GM18907 (cell line): ENCODE measurements around the gene NDUFA12.

Experiments
- ATAC-seq: cut with Tn5 transposase; IDR thresholded peaks from one replicate; pipeline ENCODE4 v1.9.1; 2021; ENCODE audit warnings: mild to moderate bottlenecking, moderate library complexity; ENCODE audit not compliant: unreplicated experiment

Gene NDUFA12

GRCh38 chr12:94942663-94943062 lies 60.8 kb downstream of the NDUFA12 start:
- no peak for ATAC-seq

DNA sequence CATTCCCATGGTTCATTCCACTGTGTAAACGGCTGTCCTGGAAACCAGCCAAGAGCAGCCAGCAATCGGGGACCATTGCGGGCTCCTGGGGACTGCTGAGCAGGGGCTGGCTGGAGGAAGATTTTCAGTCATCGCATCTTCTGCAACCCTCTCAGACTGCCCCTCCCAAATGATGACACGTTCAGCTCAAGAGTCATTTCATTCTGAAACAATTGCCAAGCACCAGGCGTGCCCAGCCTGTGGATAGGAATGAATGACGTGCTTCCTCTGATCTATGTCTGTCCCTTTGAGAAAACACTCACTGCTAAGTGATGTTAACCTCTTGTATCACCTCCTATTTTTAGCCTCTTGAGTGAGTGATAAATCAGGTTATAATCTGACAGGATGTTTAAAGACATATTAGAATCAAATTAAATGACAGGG lies 62.0 kb downstream of the NDUFA12 start:
- no peak for ATAC-seq

DNA sequence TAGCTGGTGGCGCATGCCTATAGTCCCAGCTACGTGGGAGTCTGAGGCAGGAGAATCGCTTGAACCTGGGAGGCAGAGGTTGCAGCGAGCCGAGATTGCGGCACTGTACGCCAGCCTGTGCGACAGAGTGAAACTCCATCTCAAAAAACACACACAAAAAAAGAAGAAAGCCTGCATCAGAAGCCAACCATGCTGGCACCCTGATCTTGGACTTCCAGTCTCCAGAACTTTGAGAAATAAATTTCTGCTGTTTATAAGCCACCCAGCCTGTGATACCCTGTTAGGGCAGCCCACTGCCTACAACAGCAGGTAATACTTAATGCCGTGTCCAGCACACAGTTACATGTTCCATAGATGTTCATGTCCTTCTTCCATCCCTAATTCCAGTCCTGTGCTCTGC lies 62.7 kb downstream of the NDUFA12 start:
- no peak for ATAC-seq

- no peak for ATAC-seq
Observed at GRCh38 chr12:94938583-94938982, 64.9 kb downstream of the NDUFA12 start.

- ATAC-seq: no peak
Observed at GRCh38 chr12:94930772-94931171, 72.7 kb downstream of the NDUFA12 start.

DNA sequence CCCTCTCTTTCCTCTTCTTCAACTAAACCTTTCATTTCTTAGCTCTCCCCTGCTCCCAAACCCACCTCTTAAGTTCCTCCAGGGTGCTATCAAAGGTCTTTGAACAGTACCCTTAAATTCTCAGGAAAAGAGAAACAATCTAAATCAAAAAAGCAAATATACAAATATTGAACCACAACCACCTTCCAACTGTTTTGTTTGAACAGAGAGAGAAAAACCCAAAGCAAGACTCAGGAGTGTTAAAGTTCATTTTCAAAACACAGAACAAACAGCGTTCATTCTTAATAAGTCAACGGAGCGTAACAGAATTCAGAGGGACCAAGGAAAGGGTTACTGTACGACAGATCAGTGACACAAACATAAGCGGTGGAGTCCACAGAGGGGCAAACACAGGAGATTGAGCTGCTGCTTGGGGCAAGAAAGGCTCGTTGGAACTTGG lies 73.3 kb downstream of the NDUFA12 start:
- ATAC-seq: no peak

DNA sequence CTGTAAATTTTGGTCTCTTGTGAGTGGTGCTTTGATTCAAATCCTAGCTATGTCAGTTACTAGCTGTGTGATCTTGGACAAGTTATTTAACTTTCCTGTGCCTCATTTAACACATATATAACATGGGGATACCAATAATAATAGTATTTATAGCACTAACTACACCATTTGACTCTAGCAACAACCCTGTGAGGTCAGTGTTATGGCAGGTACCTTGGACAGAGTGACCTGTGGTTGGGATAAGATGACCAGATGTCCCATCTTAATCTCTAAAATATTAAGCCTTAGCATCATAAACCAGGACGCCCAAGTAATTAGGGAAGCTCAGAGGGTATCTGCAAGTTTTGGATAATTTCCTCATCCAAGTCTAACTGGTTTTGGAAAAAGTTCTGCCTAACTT lies 73.7 kb downstream of the NDUFA12 start:
- ATAC-seq: no peak

DNA sequence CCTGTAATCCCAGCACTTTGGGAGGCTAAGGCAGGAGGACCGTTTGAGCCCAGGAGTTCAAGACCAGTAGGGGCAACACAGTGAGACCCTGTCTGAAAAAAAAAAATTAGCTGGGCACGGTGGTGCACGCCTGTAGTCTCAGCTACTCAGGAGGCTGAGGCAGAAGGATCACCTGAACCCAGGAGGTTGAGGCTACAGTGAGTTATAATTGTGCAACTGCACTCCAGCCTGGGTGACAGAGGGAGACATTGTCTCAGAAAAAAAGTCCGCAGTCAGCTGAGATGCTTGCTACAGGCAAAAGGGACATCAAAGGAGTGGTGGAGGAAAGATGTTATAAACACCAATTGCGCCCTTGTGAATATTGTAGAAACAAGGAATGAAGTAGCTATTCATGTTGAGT lies 77.8 kb downstream of the NDUFA12 start:
- ATAC-seq: no peak

DNA sequence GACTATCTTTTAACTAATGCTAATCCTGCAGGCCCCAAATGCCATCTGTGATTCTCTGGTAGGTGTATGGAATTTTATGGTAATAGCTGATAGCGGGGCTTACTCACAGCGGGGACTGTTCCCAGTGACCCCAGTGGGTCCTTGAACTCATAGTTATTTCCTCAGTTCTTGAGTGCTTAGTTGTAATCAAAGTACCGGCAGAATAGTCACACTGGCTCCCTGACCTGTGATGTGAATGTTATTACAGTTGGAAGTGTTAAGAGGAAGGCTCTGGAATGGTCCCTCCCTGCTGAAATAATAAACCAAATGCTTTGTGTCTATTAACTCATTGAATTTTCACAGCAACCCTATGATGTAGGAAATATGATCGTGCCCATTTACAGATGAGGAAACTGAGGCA lies 78.3 kb downstream of the NDUFA12 start:
- no peak for ATAC-seq

GRCh38 chr12:94922561-94922960 lies 80.9 kb downstream of the NDUFA12 start:
- no peak for ATAC-seq
